Forelimb muscle (tissue), 1 donor: ENCODE measurements around the gene F10. TPM values are rescaled to one million over a fixed set of nuclear protein-coding genes. Genes with fewer than 3 reads are reported as not detected.
"Not testable (repeated sequence)": the region's sequence is repeated elsewhere in the genome, so short reads cannot be mapped to it uniquely, and the experiment has no call there.

Source experiments
- DNase-seq: peaks from one replicate; pipeline ENCODE4 v3.0.0-alpha.2; 2013; ENCODE audit warnings: low read depth
- polyA plus RNA-seq: library from polyadenylated mRNA; unstranded; fragments of 120-200 nt; gene quantifications from one replicate; pipeline ENCODE4 v1.2.1, GENCODE V29; 2013; ENCODE audit not compliant: insufficient read length

The F10 gene
- 16.9 TPM for polyA plus RNA-seq

DNA sequence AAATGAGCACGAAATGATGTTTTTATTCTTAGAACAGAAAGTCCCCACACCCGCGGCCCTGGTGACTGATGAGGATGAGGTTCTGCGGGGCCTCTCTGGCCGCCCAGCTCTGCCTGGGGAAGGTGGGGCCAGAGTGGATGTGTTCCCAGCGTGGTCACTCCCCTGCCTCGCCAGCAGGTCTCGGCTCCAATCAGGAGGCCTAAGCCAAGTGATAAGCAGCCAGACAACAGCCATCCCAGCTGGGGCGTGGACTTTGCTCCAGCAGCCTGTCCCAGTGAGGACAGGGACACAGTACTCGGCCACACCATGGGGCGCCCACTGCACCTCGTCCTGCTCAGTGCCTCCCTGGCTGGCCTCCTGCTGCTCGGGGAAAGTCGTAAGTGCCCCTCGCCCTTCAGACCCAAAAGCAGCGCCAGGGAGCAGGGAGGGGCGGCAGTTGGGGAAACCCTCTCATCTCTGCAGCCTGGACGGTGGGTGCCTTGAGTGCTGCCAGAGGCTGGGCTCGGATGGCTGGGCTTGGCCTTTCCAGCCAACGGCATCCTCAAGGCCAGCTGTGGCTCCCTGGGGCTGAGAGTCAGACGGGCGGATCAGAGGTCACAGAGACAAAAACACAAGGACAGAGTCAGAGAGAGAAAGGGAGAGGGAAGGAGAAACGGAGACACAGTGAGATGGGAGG, at the start of gene F10:
TSS of gene F10 (plus strand) at position 250 of the 676 bp plus-strand sequence. CDS start at position 307, 57 bp downstream.
- no peak for DNase-seq

GRCh38 chr13:113073942-113074341, 48.7 kb upstream of the F10 start:
- no peak for DNase-seq

DNA sequence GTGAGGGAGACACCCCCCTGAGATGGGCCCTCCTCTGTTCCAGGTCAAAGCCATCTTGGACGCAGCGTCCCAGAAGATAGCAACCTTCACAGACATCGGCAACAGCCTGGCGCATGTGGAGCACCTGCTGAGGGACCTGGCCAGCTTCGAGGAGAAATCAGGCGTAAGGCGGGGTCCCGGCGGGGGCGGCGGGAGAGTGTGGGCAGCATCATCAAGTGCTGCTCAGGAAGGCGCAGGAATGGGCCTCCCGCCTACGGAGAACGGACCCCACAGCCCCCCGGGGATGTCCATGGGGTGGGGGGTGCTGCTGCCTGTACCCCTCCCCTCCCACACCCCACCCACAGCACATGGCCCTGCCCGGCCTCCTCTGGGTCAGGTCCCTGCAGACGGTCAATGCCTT, 48.2 kb upstream of the F10 start:
- no peak for DNase-seq

GRCh38 chr13:113074876-113075275, 47.7 kb upstream of the F10 start:
- no peak for DNase-seq

GRCh38 chr13:113075711-113076110, 46.9 kb upstream of the F10 start:
- DNase-seq, result no peak

DNA sequence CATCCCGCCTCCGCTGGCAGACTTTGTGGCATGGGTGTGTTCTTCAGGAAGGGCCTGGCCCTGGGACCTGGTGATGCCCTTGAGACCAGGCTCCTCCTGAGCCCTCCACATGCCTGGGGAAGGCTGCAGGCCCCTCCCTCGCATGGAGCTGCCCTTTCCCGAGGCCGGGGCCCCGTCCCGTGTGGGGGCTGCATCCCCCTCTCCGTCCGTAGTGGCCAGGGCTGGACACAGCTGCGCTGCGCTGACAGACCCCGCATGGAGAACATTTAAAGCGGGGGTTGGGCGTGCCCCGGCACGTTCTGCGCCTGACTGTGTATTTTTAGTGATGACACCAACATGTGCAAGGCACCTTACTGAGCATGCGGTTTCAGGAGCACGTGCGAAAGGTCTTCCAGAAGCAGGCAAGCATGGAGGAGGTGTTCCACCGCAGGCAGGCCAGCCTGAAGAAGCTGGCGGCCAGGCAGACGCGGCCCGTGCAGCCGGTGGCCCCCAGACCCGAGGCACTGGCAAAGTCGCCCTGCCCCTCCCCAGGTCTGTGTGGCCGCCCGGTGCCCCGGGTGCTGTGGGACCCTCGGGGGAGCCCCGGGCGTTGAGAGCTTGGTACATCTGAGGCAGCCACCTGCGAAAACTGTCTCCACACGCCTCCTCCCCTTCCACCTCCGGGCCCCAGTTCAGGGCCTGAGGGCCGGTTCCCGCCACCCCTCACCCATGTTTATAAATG, 45.8 kb upstream of the F10 start:
- DNase-seq, result no peak

DNA sequence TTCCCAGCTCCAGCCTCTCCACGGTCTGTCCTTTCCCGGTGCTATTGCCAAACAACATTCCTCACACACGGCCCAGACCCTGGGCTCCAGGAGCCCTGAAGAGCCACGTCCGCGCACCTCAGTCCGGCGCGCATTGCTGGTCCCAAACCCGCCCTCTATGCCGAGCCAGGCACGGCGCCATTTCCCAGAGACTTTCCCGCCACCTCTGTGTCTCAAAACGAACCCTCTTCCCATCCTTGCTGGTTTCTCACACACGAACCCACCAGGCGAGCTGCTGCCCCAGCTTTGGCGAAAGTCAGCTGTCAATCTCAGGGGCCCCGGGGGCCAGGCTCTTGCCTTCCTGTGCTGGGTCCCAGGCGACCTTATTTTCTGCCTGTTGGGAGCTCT, 45.0 kb upstream of the F10 start:
- DNase-seq, result no peak

- DNase-seq, result no peak
These were observed 44.4 kb upstream of the F10 start for GRCh38 chr13:113077953-113078901.

GRCh38 chr13:113078902-113079780, 43.5 kb upstream of the F10 start:
- no peak for DNase-seq

GRCh38 chr13:113079781-113080080, 42.9 kb upstream of the F10 start:
- not testable (repeated sequence) for DNase-seq

DNA sequence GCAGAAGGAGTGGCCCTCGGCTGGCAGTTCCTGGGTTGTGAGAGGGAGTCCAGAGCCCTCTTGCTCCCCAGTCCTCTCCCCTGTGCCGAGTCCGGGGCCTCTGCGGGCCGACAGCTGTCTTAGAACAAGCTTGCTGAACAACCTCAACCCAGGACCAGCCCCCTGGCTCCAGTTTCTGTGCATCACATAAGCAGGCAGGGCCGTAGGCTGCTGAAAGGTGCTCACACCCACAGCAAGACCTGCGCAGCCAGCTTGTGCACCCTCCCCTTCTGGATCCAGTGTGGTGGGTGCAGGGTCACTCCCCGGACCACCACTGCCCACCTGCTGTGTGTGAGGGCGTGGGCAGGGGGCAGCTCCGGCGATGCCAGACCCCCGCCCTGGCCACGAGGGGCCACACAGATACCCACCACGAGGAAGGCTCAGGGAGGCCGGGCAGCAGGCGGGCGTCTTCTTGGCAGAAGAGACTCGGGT, 42.2 kb upstream of the F10 start:
- DNase-seq, result no peak

GRCh38 chr13:113080901-113081521, 41.6 kb upstream of the F10 start:
- no peak for DNase-seq

- no peak for DNase-seq
These were observed 40.2 kb upstream of the F10 start for GRCh38 chr13:113082198-113083021.

GRCh38 chr13:113083022-113083373, 39.6 kb upstream of the F10 start:
- no peak for DNase-seq

DNA sequence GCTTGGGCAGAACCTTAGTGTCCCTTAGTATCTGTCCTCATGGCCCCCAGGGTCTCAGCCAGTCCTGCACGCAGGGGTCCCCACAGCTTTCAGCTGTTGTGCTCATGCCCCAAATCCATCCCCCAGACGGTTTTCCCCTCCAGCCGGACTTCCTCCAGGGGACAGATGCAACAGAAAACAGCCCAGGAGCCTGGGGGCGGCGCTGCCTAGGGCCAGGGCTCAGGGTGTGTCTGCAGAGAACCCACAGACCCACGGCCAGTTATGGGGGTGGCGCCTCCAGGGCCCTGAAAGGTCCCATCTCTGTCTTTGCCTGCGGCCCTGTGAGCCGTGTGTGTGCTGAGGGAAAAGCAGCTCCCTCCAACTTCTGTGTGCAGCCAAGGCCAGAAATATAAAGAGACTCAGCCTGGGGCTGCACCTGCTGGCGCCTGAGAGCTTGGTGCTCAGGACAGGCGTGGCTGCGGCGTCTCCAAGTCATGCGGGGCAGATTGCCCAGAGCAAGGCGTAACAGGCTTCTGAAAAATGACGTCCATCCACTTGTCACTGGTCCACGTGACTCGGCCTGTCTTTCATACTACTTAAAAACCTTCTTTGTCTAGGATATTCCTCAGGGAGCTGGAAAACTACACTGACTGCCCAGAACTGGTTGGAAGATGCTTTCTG, 39.1 kb upstream of the F10 start:
- peak; percentile 81 for DNase-seq

- no peak for DNase-seq
These were observed 38.3 kb upstream of the F10 start for GRCh38 chr13:113084094-113084942.

- no peak for DNase-seq
These were observed 37.6 kb upstream of the F10 start for GRCh38 chr13:113084943-113085540.
